ENCODE results near the gene VIPR2.

DNA sequence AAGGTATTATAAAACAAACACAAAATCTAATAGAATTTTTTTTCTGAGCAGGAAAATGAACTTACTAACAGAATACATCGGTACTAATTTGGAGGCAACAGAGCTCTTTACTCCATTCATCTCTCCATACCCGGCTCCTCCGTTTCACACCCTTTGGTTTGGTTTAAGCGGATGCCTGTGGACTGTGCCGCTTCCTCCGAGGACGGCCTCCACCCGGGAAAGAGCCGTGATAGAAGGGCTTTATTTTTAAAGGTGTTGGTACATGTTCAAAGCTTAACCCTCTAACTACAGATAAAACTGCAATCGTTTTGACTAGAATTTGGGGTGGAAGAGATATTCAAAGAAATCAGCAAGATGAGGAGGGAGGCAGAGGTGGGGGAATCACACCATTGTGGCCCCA, 1.9 kb downstream of the VIPR2 start:
- TF ChIP-seq SUZ12 (IDR thresholded peaks at IDR 0.05; ENCODE audit: extremely low read depth, insufficient read depth, insufficient read length) (no peak), YY1 (IDR thresholded peaks at IDR 0.05; ENCODE audit: insufficient read depth, insufficient read length) (no peak)

Data from NT2/D1 (cell line).